ENCODE results near the gene CCNL2. TPM values are rescaled to one million over a fixed set of nuclear protein-coding genes. Genes with fewer than 3 reads are reported as not detected.
"Not testable (repeated sequence)": the region's sequence is repeated elsewhere in the genome, so short reads cannot be mapped to it uniquely, and the experiment has no call there.

Gene CCNL2
- total RNA-seq, 1 donor from 2014 or later: 225 TPM

GRCh38 chr1:1429671-1430073, 30.5 kb upstream of the CCNL2 start:
- intact Hi-C loops (cut with micrococcal nuclease): no loop called here
- Mint-ChIP-seq H3K4me3 (no peak overlapping the region), H3K9me3 (no peaks in the 10 kb centered on the region), H3K36me3 (ENCODE audit: low read depth) (no peaks in the 10 kb centered on the region), H3K27me3 (peaks cover 13% of the 10 kb centered on the region), H3K27ac (no peak overlapping the region), H3K4me1 (peaks cover 5% of the 10 kb centered on the region)
- DNase-seq (no peak), ATAC-seq (ENCODE audit: low read depth) (no peak)
- TF ChIP-seq CTCF (IDR thresholded peaks at IDR 0.05): no peak
- ChIA-PET CTCF (no interaction called here), POLR2A (interaction anchor here (0.6 to 1.1 kb wide), 3 partner anchors 9 to 75 kb away, joined by 3 to 6 read pairs (median 3); no protein-coding TSS in a partner anchor)

GRCh38 chr1:1428967-1429366, 29.8 kb upstream of the CCNL2 start:
- H3K36me3 Mint-ChIP-seq (ENCODE audit: low read depth); CTCF ChIA-PET; H3K27ac Mint-ChIP-seq; H3K9me3 Mint-ChIP-seq; H3K4me3 Mint-ChIP-seq; ATAC-seq (ENCODE audit: low read depth); H3K4me1 Mint-ChIP-seq; DNase-seq; intact Hi-C loops (cut with micrococcal nuclease): not testable (repeated sequence)
- peaks cover 15% of the 10 kb centered on the region for H3K27me3 Mint-ChIP-seq
- POLR2A ChIA-PET: interaction anchor here (0.6 to 1.1 kb wide), 2 partner anchors 9 to 76 kb away, joined by 3 to 6 read pairs; no protein-coding TSS in a partner anchor

GRCh38 chr1:1428174-1428573, 29.0 kb upstream of the CCNL2 start:
- ATAC-seq (ENCODE audit: low read depth) (no peak), DNase-seq (no peak)
- no peak for TF ChIP-seq CTCF (IDR thresholded peaks at IDR 0.05)
- Mint-ChIP-seq H3K27ac (no peak overlapping the region), H3K36me3 (ENCODE audit: low read depth) (no peaks in the 10 kb centered on the region), H3K9me3 (no peaks in the 10 kb centered on the region), H3K4me3 (no peak overlapping the region), H3K27me3 (peaks cover 16% of the 10 kb centered on the region), H3K4me1 (no peaks in the 10 kb centered on the region)
- intact Hi-C loops (cut with micrococcal nuclease): no loop called here
- POLR2A ChIA-PET: no interaction called here
- CTCF ChIA-PET: no interaction called here

- H3K36me3 Mint-ChIP-seq (ENCODE audit: low read depth): no peaks in the 10 kb centered on the region
- no peak overlapping the region for H3K4me3 Mint-ChIP-seq
- DNase-seq (no peak), ATAC-seq (ENCODE audit: low read depth) (no peak)
- H3K27ac Mint-ChIP-seq: no peak overlapping the region
- no peaks in the 10 kb centered on the region for H3K4me1 Mint-ChIP-seq
- CTCF ChIA-PET: no interaction called here
- TF ChIP-seq CTCF (IDR thresholded peaks at IDR 0.05): no peak
- H3K9me3 Mint-ChIP-seq: no peaks in the 10 kb centered on the region
- intact Hi-C loops (cut with micrococcal nuclease): no loop called here
- H3K27me3 Mint-ChIP-seq: peaks cover 19% of the 10 kb centered on the region
- POLR2A ChIA-PET: no interaction called here
Observed at GRCh38 chr1:1427820-1428148, 28.6 kb upstream of the CCNL2 start.

GRCh38 chr1:1427106-1427819, 28.1 kb upstream of the CCNL2 start:
- intact Hi-C loops (cut with micrococcal nuclease): no loop called here
- DNase-seq (no peak), ATAC-seq (ENCODE audit: low read depth) (no peak)
- Mint-ChIP-seq H3K27me3 (peaks cover 20% of the 10 kb centered on the region), H3K4me3 (no peak overlapping the region), H3K4me1 (no peaks in the 10 kb centered on the region), H3K36me3 (ENCODE audit: low read depth) (no peaks in the 10 kb centered on the region), H3K27ac (no peak overlapping the region), H3K9me3 (no peaks in the 10 kb centered on the region)
- CTCF ChIA-PET: no interaction called here
- no peak for TF ChIP-seq CTCF (IDR thresholded peaks at IDR 0.05)
- POLR2A ChIA-PET: no interaction called here
